Measurements from ENCODE around the gene SPNS2. TPM values are rescaled to one million over a fixed set of nuclear protein-coding genes. Genes with fewer than 3 reads are reported as not detected.

Gene SPNS2
- total and polyA plus RNA-seq, 2 experiments from 2014 or later = 1.7 to 2.3 TPM

- H3F3A ChIP-seq (replicated peaks; ENCODE audit: low read depth) = no peaks in the 10 kb centered on the region
- no peak overlapping the region for H3K27ac Mint-ChIP-seq
These were observed 22.4 kb downstream of the SPNS2 start for GRCh38 chr17:4520894-4521600.

More at GRCh38 chr17:4520894-4521600, 22.4 kb downstream of the SPNS2 start:
- ATAC-seq = no peak
- no peak overlapping the region for H3K4me2 ChIP-seq
- no peaks in the 10 kb centered on the region for H3K4me1 ChIP-seq (ENCODE audit: insufficient read depth)
- no peak overlapping the region for H2AFZ ChIP-seq
- H3K9me2 ChIP-seq (ENCODE audit: insufficient read depth) = no peaks in the 10 kb centered on the region
- no peaks in the 10 kb centered on the region; the same call in 2 of the 3 replicates for H3K4me1 Mint-ChIP-seq
- no peaks in the 10 kb centered on the region for H3K9me3 Mint-ChIP-seq
- no peak for TF ChIP-seq POLR2AphosphoS5 (IDR thresholded peaks at IDR 0.05; ENCODE audit: low read depth)
- no peak for TF ChIP-seq CTCF (conservative IDR thresholded peaks at IDR 0.05; ENCODE audit: low read depth in 2 of 2)
- no peak for TF ChIP-seq ZNF462 (CRISPR knock-in tag; IDR thresholded peaks at IDR 0.05)
- no peak for TF ChIP-seq ZNF114 (CRISPR knock-in tag; IDR thresholded peaks at IDR 0.05)
- no peak for TF ChIP-seq STAT1 (IDR thresholded peaks at IDR 0.05; ENCODE audit: unreplicated experiment)
- no peak for TF ChIP-seq ZNF331 (CRISPR knock-in tag; IDR thresholded peaks at IDR 0.05; ENCODE audit: low read depth)
- no peak for TF ChIP-seq JUNB (IDR thresholded peaks at IDR 0.05; ENCODE audit: unreplicated experiment)
- TF ChIP-seq NANOG (IDR thresholded peaks at IDR 0.05; ENCODE audit: borderline replicate concordance) = no peak
- no peak for TF ChIP-seq ETS1 (IDR thresholded peaks at IDR 0.05)
- no peak for TF ChIP-seq REST (IDR thresholded peaks at IDR 0.05; ENCODE audit: unreplicated experiment)
- TF ChIP-seq EZH2phosphoT487 (IDR thresholded peaks at IDR 0.05; ENCODE audit: unreplicated experiment) = no peak
- TF ChIP-seq EZH2 (IDR thresholded peaks at IDR 0.05; ENCODE audit: low read depth, unreplicated experiment) = no peak
- no peak for TF ChIP-seq CREB1 (CRISPR knock-in tag; IDR thresholded peaks at IDR 0.05; ENCODE audit: low read depth)
- no peaks in the 10 kb centered on the region for H3K36me3 ChIP-seq (ENCODE audit: insufficient read depth)
- no peaks in the 10 kb centered on the region for H3K79me2 ChIP-seq (replicated peaks; ENCODE audit: insufficient read depth)
- no peaks in the 10 kb centered on the region for H4K20me1 ChIP-seq (replicated peaks; ENCODE audit: insufficient read depth)
- peaks cover 32% of the 10 kb centered on the region for H3K27me3 ChIP-seq (ENCODE audit: insufficient read depth)
- H3K4me3 Mint-ChIP-seq = no peak overlapping the region; the same call in 2 of the 3 replicates
- no peaks in the 10 kb centered on the region; the same call in 2 of the 3 replicates for H3K36me3 Mint-ChIP-seq (ENCODE audit: low read depth)
- peaks cover 41% of the 10 kb centered on the region for H3K27me3 Mint-ChIP-seq (ENCODE audit: insufficient read depth, low read depth, poor library complexity)
- no peak for DNase-seq (ENCODE audit: low spot score)
- no peak overlapping the region for H3K27ac ChIP-seq (ENCODE audit: low read depth)
- H3K4me3 ChIP-seq = no peak overlapping the region

All from GM23338 (cell line).